B cell (primary cell): ENCODE data around the gene HBA2. TPM values are rescaled to one million over a fixed set of nuclear protein-coding genes. Genes with fewer than 3 reads are reported as not detected.

ENCODE experiments used
- ATAC-seq: fragments of 200-7000 bp; cut with Tn5 transposase; one replicate; pipeline ENCODE4 v1.10.0; 2021; ENCODE audit warnings: low read depth, mild to moderate bottlenecking, moderate number of reproducible peaks, moderate library complexity
- CTCF ChIA-PET: fragments of 350-600 bp; sonication (Branson Sonifier 250); formaldehyde crosslinking; loops from one replicate; lab custom pipeline; 2021; ENCODE audit warnings: antibody characterized with exemption, inconsistent platforms; lab: Charles Lee
- POLR2A ChIA-PET: fragments of 350-600 bp; sonication (Branson Sonifier 250); formaldehyde crosslinking; loops from one replicate; lab custom pipeline; 2021; ENCODE audit warnings: antibody characterized with exemption; lab: Charles Lee
- DNase-seq: peaks from one replicate; pipeline ENCODE4 v3.0.0; 2013
- H2AFZ ChIP-seq: 2 replicates; pipeline ENCODE4 v1.6.1; 2012; ENCODE audit warnings: mild to moderate bottlenecking, low read depth, low read length; ENCODE audit not compliant: insufficient read depth, poor library complexity, severe bottlenecking
- H3K27ac ChIP-seq, 2 donors: 1 replicate in 1 of 2; 2 replicates in 1 of 2; pipeline ENCODE4 v1.5.1; 2012 to 2013; ENCODE audit warnings: low read length in 2 of 2, mild to moderate bottlenecking in 2 of 2, moderate library complexity in 1 of 2
- H3K27me3 ChIP-seq, 4 experiments: fragments of 200-600 bp in 1 of 4; sonication (generic) in 1 of 4; replicated peaks in 1 of 4; 1 replicate in 2 of 4; 2 replicates in 2 of 4; pipeline versions ENCODE4 v1.6.1 to v1.7.0; 2013 to 2016; ENCODE audit warnings: low read length in 3 of 4, mild to moderate bottlenecking in 2 of 4, mixed read lengths in 1 of 4, moderate library complexity in 1 of 4; ENCODE audit not compliant: insufficient read depth in 4 of 4, control insufficient read depth in 3 of 4; ENCODE audit errors: control extremely low read depth in 1 of 4
- H3K36me3 ChIP-seq, 2 experiments: replicated peaks in 1 of 2; 1 replicate in 1 of 2; 2 replicates in 1 of 2; pipeline versions ENCODE4 v1.6.1 to v1.7.1; 2013; ENCODE audit warnings: low read length in 1 of 2; ENCODE audit not compliant: insufficient read depth in 2 of 2, control insufficient read depth in 1 of 2; ENCODE audit errors: control extremely low read depth in 1 of 2, extremely low read depth in 1 of 2
- H3K4me1 ChIP-seq, 2 donors: fragments of 200-600 bp in 1 of 2; sonication (generic) in 1 of 2; 1 replicate in 1 of 2; 2 replicates in 1 of 2; pipeline versions ENCODE4 v1.5.1 to v1.6.1; 2013 to 2017; ENCODE audit warnings: low read length in 2 of 2; ENCODE audit not compliant: control insufficient read depth in 2 of 2, insufficient read depth in 2 of 2
- H3K4me2 ChIP-seq: replicated peaks from 2 replicates; pipeline ENCODE3; 2012; ENCODE audit warnings: mild to moderate bottlenecking, low read depth, low read length; ENCODE audit not compliant: poor library complexity, severe bottlenecking
- H3K4me3 ChIP-seq, 5 experiments: fragments of 200-600 bp in 1 of 5; sonication (generic) in 1 of 5; 1 replicate in 3 of 5; 2 replicates in 2 of 5; pipeline versions ENCODE4 v1.5.1 to v1.7.0; 2011 to 2016; ENCODE audit warnings: low read length in 4 of 5, mild to moderate bottlenecking in 4 of 5, low read depth in 2 of 5, control low read depth in 1 of 5, moderate library complexity in 1 of 5; ENCODE audit not compliant: insufficient read depth in 1 of 5; ENCODE audit errors: control extremely low read depth in 1 of 5, extremely low read depth in 1 of 5
- H3K79me2 ChIP-seq: fragments of 200-600 bp; sonication (generic); one replicate; pipeline ENCODE4 v1.6.0; 2016; ENCODE audit warnings: low read length; ENCODE audit not compliant: control insufficient read depth, insufficient read depth
- H3K9ac ChIP-seq: fragments of 200-600 bp; sonication (generic); 2 replicates; pipeline ENCODE4 v1.6.1; 2017; ENCODE audit warnings: mild to moderate bottlenecking, low read length, moderate library complexity
- H3K9me3 ChIP-seq, 3 donors: one replicate each; pipeline versions ENCODE4 v1.6.1 to v1.7.1; 2013; ENCODE audit warnings: low read length in 2 of 3; ENCODE audit not compliant: control insufficient read depth in 2 of 3, insufficient read depth in 1 of 3; ENCODE audit errors: control extremely low read depth in 1 of 3
- H4K20me1 ChIP-seq: 2 replicates; pipeline ENCODE4 v1.6.0; 2012; ENCODE audit warnings: mild to moderate bottlenecking, low read length; ENCODE audit not compliant: insufficient read depth, control insufficient read depth, poor library complexity, severe bottlenecking
- H3K27ac Mint-ChIP-seq: one replicate; pipeline ENCODE4 v1.8.0; 2021; ENCODE audit warnings: mixed read lengths
- H3K27me3 Mint-ChIP-seq: one replicate; pipeline ENCODE4 v1.8.0; 2021; ENCODE audit warnings: mixed read lengths
- H3K4me1 Mint-ChIP-seq: one replicate; pipeline ENCODE4 v1.8.0; 2021; ENCODE audit warnings: mixed read lengths
- H3K4me3 Mint-ChIP-seq: one replicate; pipeline ENCODE4 v1.8.0; 2021; ENCODE audit warnings: mixed read lengths
- H3K9me3 Mint-ChIP-seq: one replicate; pipeline ENCODE4 v1.8.0; 2022; ENCODE audit warnings: mixed read lengths; ENCODE audit not compliant: insufficient read depth
- CTCF ChIP-seq: fragments of 200-600 bp; IDR thresholded peaks from one replicate; pipeline ENCODE4 v1.8.0; 2022; ENCODE audit warnings: antibody characterized with exemption, mild to moderate bottlenecking
- EZH2 ChIP-seq: IDR thresholded peaks from 2 replicates; pipeline ENCODE4 v1.6.1; 2012; ENCODE audit warnings: borderline replicate concordance, low read depth, mild to moderate bottlenecking, moderate library complexity, low read length; ENCODE audit not compliant: insufficient read depth, poor library complexity, severe bottlenecking
- WGBS: methylation state at CpG from one replicate; pipeline ENCODE4 v1.1.5; 2013; ENCODE audit warnings: missing lambda C conversion rate; ENCODE audit not compliant: insufficient coverage; 5-methylcytosine and 5-hydroxymethylcytosine counted together
- intact Hi-C: fragments of 100-400 bp; cut with micrococcal nuclease; formaldehyde crosslinking; loops from one replicate; pipeline ENCODE4 v1.10.0; 2022
- polyA plus RNA-seq: library from polyadenylated mRNA; depleted of rRNA; stranded (reverse); fragments of >200 nt; gene quantifications from 2 replicates; pipeline ENCODE4 v1.2.3, GENCODE V29; 2012
- total RNA-seq, 2 donors: library from RNA; stranded (reverse); fragments of 120-200 nt in 1 of 2; gene quantifications; 1 replicate in 1 of 2; 2 replicates in 1 of 2; pipeline versions ENCODE4 v1.2.3 to v1.2.4, GENCODE V29; 2013 to 2022

Gene HBA2
- total and polyA plus RNA-seq, 2 donors (not counting 1 experiment from before 2014, with no cell fraction given) = 75.6 to 179 TPM

DNA sequence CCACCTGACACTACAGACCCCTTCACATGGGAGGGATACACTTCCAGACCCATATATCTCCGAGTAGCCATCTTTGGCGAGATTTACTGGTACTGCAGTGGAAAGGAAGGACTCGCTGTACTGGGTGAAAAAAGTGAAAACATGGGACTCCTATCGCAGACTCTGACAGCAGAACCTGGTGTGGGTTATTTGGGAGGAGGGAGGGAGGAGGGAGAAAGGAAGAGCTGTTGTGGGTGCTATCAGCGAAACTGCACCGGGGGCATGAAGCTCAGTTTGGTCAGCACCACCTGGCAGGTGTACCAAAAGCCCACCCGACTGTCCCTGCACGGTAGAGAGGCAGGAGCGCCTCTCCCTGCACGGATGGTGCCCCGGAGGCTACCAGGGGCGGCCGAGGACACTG, 12.5 kb downstream of the HBA2 start:
- whole genome bisulfite sequencing = 96% methylated on average over 12 of the region's 13 CpGs
- peaks cover 9 to 11% of the 10 kb centered on the region in 2 donors for H3K4me1 ChIP-seq
- ChIA-PET POLR2A (no interaction called here), CTCF (interaction anchor here (1.0 kb wide), 1 partner anchor 79 kb away, joined by 3 read pairs; no protein-coding TSS in a partner anchor)
- no peaks in the 10 kb centered on the region for H3K79me2 ChIP-seq
- no peaks in the 10 kb centered on the region for H3K9me3 Mint-ChIP-seq
- no peak overlapping the region for H2AFZ ChIP-seq
- H3K27ac ChIP-seq = no peak overlapping the region
- H4K20me1 ChIP-seq = no peaks in the 10 kb centered on the region
- ATAC-seq (no peak), DNase-seq (peak; percentile 13)
- no peak for TF ChIP-seq EZH2
- no peak for TF ChIP-seq CTCF
- peaks cover 2% of the 10 kb centered on the region for H3K4me1 Mint-ChIP-seq
- peaks cover 0 to 6% (median 0%) of the 10 kb centered on the region in 4 experiments for H3K27me3 ChIP-seq
- no peak overlapping the region for H3K27ac Mint-ChIP-seq
- H3K9me3 ChIP-seq = no peaks in the 10 kb centered on the region
- H3K36me3 ChIP-seq = peaks cover 8 to 27% of the 10 kb centered on the region in 2 experiments
- H3K27me3 Mint-ChIP-seq = no peaks in the 10 kb centered on the region
- H3K4me2 ChIP-seq = no peak overlapping the region
- H3K9ac ChIP-seq = no peak overlapping the region
- intact Hi-C loops = no loop called here
- H3K4me3 ChIP-seq = no peak overlapping the region
- no peak overlapping the region for H3K4me3 Mint-ChIP-seq

GRCh38 chr16:185691-186090, 13.0 kb downstream of the HBA2 start:
- WGBS = 92% methylated on average over 3 of the region's 11 CpGs

More at GRCh38 chr16:185691-186090, 13.0 kb downstream of the HBA2 start:
- ChIA-PET POLR2A (no interaction called here), CTCF (no interaction called here)
- Mint-ChIP-seq H3K27me3 (no peaks in the 10 kb centered on the region), H3K4me1 (peaks cover 2% of the 10 kb centered on the region), H3K4me3 (no peak overlapping the region), H3K9me3 (no peaks in the 10 kb centered on the region), H3K27ac (no peak overlapping the region)
- H3K4me3 ChIP-seq = no peak overlapping the region
- H2AFZ ChIP-seq = no peak overlapping the region
- intact Hi-C loops = no loop called here
- H3K4me1 ChIP-seq = peaks cover 5 to 8% of the 10 kb centered on the region in 2 donors
- H3K9me3 ChIP-seq = no peaks in the 10 kb centered on the region
- H3K27ac ChIP-seq = no peak overlapping the region
- no peaks in the 10 kb centered on the region for H4K20me1 ChIP-seq
- ATAC-seq = no peak
- no peak overlapping the region for H3K9ac ChIP-seq
- TF ChIP-seq CTCF = no peak
- no peak for TF ChIP-seq EZH2
- H3K36me3 ChIP-seq = peaks cover 10 to 30% of the 10 kb centered on the region in 2 experiments
- peaks cover 0 to 5% (median 0%) of the 10 kb centered on the region in 4 experiments for H3K27me3 ChIP-seq
- DNase-seq = peak; percentile 10
- H3K79me2 ChIP-seq = no peaks in the 10 kb centered on the region
- no peak overlapping the region for H3K4me2 ChIP-seq
